IMR-90 (cell line): ENCODE measurements around the gene ANKRD2. TPM values are rescaled to one million over a fixed set of nuclear protein-coding genes. Genes with fewer than 3 reads are reported as not detected.

Experiments
- ATAC-seq: fragments of 200-7000 bp; cut with Tn5 transposase; 2 replicates; pipeline ENCODE4 v1.9.1; 2020; ENCODE audit warnings: low read depth, mild to moderate bottlenecking, moderate library complexity
- BruUV-seq: library from RNA; stranded (reverse); fragments of 400-500 nt; replicated peaks from 2 replicates; lab custom pipeline; 2021; lab: Mats Ljungman, UMichigan
- CTCF ChIA-PET: fragments of 300-600 bp; formaldehyde crosslinking; extraction: SDS; loops from one replicate; lab custom pipeline; 2021; ENCODE audit warnings: antibody characterized with exemption; lab: Yijun Ruan, JAX
- POLR2A ChIA-PET: fragments of 300-600 bp; sonication (Branson Sonifier 250); formaldehyde crosslinking; loops from one replicate; lab custom pipeline; 2022; ENCODE audit warnings: antibody characterized with exemption; ENCODE audit not compliant: unreplicated experiment; lab: Charles Lee
- DNase-seq: peaks from one replicate; pipeline ENCODE4 v3.0.0; 2013
- H2AFZ ChIP-seq: replicated peaks from 2 replicates; pipeline ENCODE3; 2013; ENCODE audit warnings: low read length, mild to moderate bottlenecking; ENCODE audit not compliant: poor library complexity
- H2AK5ac ChIP-seq: 2 replicates; pipeline ENCODE4 v1.6.1; 2013; ENCODE audit warnings: low read depth, low read length, inconsistent platforms
- H2AK9ac ChIP-seq: replicated peaks from 2 replicates; pipeline ENCODE3; 2013; ENCODE audit warnings: mild to moderate bottlenecking, low read depth, low read length, moderate library complexity; ENCODE audit not compliant: poor library complexity
- H2BK120ac ChIP-seq: 2 replicates; pipeline ENCODE4 v1.6.1; 2013; ENCODE audit warnings: low read depth, low read length, inconsistent platforms
- H2BK15ac ChIP-seq: 3 replicates; pipeline ENCODE4 v1.6.1; 2013; ENCODE audit warnings: low read depth, low read length, inconsistent platforms
- H2BK20ac ChIP-seq: 2 replicates; pipeline ENCODE4 v1.6.1; 2013; ENCODE audit warnings: low read depth, mild to moderate bottlenecking, inconsistent platforms, low read length, moderate library complexity
- H2BK5ac ChIP-seq: 2 replicates; pipeline ENCODE4 v1.6.1; 2013; ENCODE audit warnings: mild to moderate bottlenecking, low read depth, low read length, inconsistent platforms; ENCODE audit not compliant: poor library complexity, severe bottlenecking
- H3K14ac ChIP-seq: replicated peaks from 2 replicates; pipeline ENCODE4 v1.6.1; 2013; ENCODE audit warnings: low read depth, low read length, inconsistent platforms
- H3K18ac ChIP-seq: 2 replicates; pipeline ENCODE4 v1.6.1; 2013; ENCODE audit warnings: low read depth, low read length, control low read depth
- H3K23ac ChIP-seq: 2 replicates; pipeline ENCODE4 v1.6.1; 2013; ENCODE audit warnings: low read depth, low read length, inconsistent platforms
- H3K27ac ChIP-seq: 2 replicates; pipeline ENCODE4 v1.5.1; 2013; ENCODE audit warnings: mild to moderate bottlenecking, control low read depth, low read length; ENCODE audit not compliant: insufficient read depth
- H3K27me3 ChIP-seq: 2 replicates; pipeline ENCODE4 v1.6.1; 2013; ENCODE audit warnings: low read length; ENCODE audit not compliant: control insufficient read depth, insufficient read depth
- H3K36me3 ChIP-seq: 2 replicates; pipeline ENCODE4 v1.6.1; 2013; ENCODE audit warnings: low read length, mixed read lengths; ENCODE audit not compliant: control insufficient read depth, insufficient read depth
- H3K4ac ChIP-seq: 2 replicates; pipeline ENCODE4 v1.6.1; 2013; ENCODE audit warnings: low read depth, low read length, inconsistent platforms
- H3K4me1 ChIP-seq: 2 replicates; pipeline ENCODE4 v1.6.1; 2013; ENCODE audit warnings: low read length, mixed read lengths; ENCODE audit not compliant: control insufficient read depth, insufficient read depth
- H3K4me2 ChIP-seq: 2 replicates; pipeline ENCODE4 v1.6.1; 2013; ENCODE audit warnings: low read depth, mild to moderate bottlenecking, control low read depth, low read length, moderate library complexity
- H3K4me3 ChIP-seq: 2 replicates; pipeline ENCODE4 v1.5.1; 2013; ENCODE audit warnings: low read depth, mild to moderate bottlenecking, control low read depth, low read length, moderate library complexity; ENCODE audit not compliant: insufficient read depth
- H3K56ac ChIP-seq: 2 replicates; pipeline ENCODE4 v1.6.1; 2013; ENCODE audit warnings: low read length, inconsistent platforms; ENCODE audit not compliant: insufficient read depth; ENCODE audit errors: extremely low read depth
- H3K79me1 ChIP-seq, 2 experiments: 2 replicates each; pipeline ENCODE4 v1.6.1; 2013; ENCODE audit warnings: low read length in 2 of 2, inconsistent platforms in 1 of 2, low read depth in 1 of 2
- H3K9ac ChIP-seq: 2 replicates; pipeline ENCODE4 v1.6.1; 2013; ENCODE audit warnings: low read depth, low read length, control low read depth
- H3K9me1 ChIP-seq: 2 replicates; pipeline ENCODE4 v1.6.1; 2013; ENCODE audit warnings: low read length, inconsistent platforms; ENCODE audit not compliant: insufficient read depth
- H3K9me3 ChIP-seq: 2 replicates; pipeline ENCODE4 v1.6.1; 2013; ENCODE audit warnings: low read length; ENCODE audit not compliant: control insufficient read depth, insufficient read depth
- H4K20me1 ChIP-seq: 2 replicates; pipeline ENCODE4 v1.6.1; 2013; ENCODE audit warnings: low read length, inconsistent platforms; ENCODE audit not compliant: insufficient read depth
- H4K5ac ChIP-seq: 2 replicates; pipeline ENCODE4 v1.6.1; 2013; ENCODE audit warnings: mild to moderate bottlenecking, low read depth, low read length, control low read depth
- H4K8ac ChIP-seq, 2 experiments: 2 replicates each; pipeline ENCODE4 v1.6.1; 2013; ENCODE audit warnings: low read depth in 2 of 2, low read length in 2 of 2, control low read depth in 1 of 2, inconsistent platforms in 1 of 2
- H4K91ac ChIP-seq: 2 replicates; pipeline ENCODE4 v1.6.1; 2013; ENCODE audit warnings: low read depth, low read length, inconsistent platforms; ENCODE audit not compliant: insufficient read depth
- CEBPB ChIP-seq: IDR thresholded peaks from 2 replicates; pipeline ENCODE4 v1.6.1; 2012; ENCODE audit warnings: low read depth, low read length, improper control_type of control experiment
- WGBS, 2 experiments: methylation state at CpG; one replicate each; pipeline versions ENCODE4 v1.1.5 to v1.1.7; 2013; ENCODE audit warnings: missing lambda C conversion rate in 2 of 2; ENCODE audit not compliant: insufficient read length in 1 of 2; ENCODE audit errors: extremely low coverage in 2 of 2; 5-methylcytosine and 5-hydroxymethylcytosine counted together
- dilution Hi-C: fragments of 300-500 bp; cut with HindIII; formaldehyde crosslinking; loops from one replicate; pipeline ENCODE4 v1.14.3; 2018; ENCODE audit warnings: low sequenced_read_pairs; ENCODE audit not compliant: unreplicated experiment
- in situ Hi-C: fragments of 300-500 bp; cut with MboI; formaldehyde crosslinking; loops from 3 replicates; pipeline ENCODE4 v1.14.3; 2019; ENCODE audit warnings: low sequenced_read_pairs, inconsistent platforms, mixed read lengths
- intact Hi-C: fragments of 100-400 bp; cut with micrococcal nuclease; formaldehyde crosslinking; loops from 2 replicates; pipeline ENCODE4 v1.10.0; 2022
- polyA plus RNA-seq, 3 experiments: library from polyadenylated mRNA; depleted of rRNA; stranded (reverse); fragments of >200 nt; gene quantifications; 2 replicates each; pipeline ENCODE4 v1.2.3, GENCODE V29; 2012; ENCODE audit warnings: low replicate concordance in 1 of 3
- total RNA-seq: library from RNA; depleted of rRNA; stranded (reverse); fragments of >200 nt; gene quantifications from 2 replicates; pipeline ENCODE4 v1.2.3, GENCODE V29; 2012
- TF ChIP-seq, protein P1 (sequence below): fragments of 150-350 bp; IDR thresholded peaks from 2 replicates; pipeline ENCODE4 v1.6.1; 2017; ENCODE audit warnings: mild to moderate bottlenecking, antibody characterized with exemption, low read length, low read depth

ANKRD2 gene
- total and polyA plus RNA-seq, 2 of the 4 experiments (the other 2 are of a cell fraction): 0.36 to 0.65 TPM

DNA sequence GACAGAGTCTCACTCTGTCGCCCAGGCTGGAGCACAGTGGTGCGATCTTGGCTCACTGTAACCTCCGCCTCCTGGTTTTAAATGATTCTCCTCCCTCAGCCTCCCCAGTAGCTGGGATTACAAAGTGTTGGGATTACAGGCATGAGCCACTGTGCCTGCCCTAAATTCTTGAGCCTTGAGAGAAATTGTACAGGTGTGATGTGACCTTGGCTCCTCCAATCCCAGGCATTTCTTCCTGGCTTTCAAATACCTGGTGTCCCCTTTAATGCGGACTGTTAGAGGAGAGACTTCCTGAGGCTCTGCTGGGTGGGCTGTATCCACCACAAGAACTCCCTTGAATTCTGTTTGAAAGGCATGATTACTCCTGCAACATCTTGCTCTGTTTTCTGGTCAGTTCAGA is 45.7 kb downstream of the ANKRD2 start:
- Histone ChIP-seq H3K23ac (no peak overlapping the region), H3K56ac (no peak overlapping the region), H2AFZ (no peak overlapping the region), H2AK9ac (no peak overlapping the region), H2BK5ac (no peak overlapping the region), H3K4ac (no peak overlapping the region), H3K9ac (no peak overlapping the region), H4K5ac (no peak overlapping the region), H2BK20ac (no peak overlapping the region), H3K14ac (no peak overlapping the region), H3K36me3 (peaks cover 5% of the 10 kb centered on the region), H3K9me1 (no peaks in the 10 kb centered on the region; the same call in 1 of the 2 replicates), H3K9me3 (no peaks in the 10 kb centered on the region), H3K18ac (no peak overlapping the region), H3K4me2 (no peak overlapping the region), H4K20me1 (no peaks in the 10 kb centered on the region), H3K79me1 (no peaks in the 10 kb centered on the region), H3K27ac (no peak overlapping the region), H3K4me3 (no peak overlapping the region), H2BK15ac (no peak overlapping the region), H2BK120ac (no peak overlapping the region), H2AK5ac (no peak overlapping the region), H3K4me1 (no peaks in the 10 kb centered on the region), H3K27me3 (no peaks in the 10 kb centered on the region), H4K8ac (no peak overlapping the region), H4K91ac (no peak overlapping the region)
- ChIA-PET POLR2A (no interaction called here), CTCF (no interaction called here)
- BruUV-seq: no TSS peak
- dilution Hi-C loops: no loop called here
- in situ Hi-C loops: no loop called here
- TF ChIP-seq, protein P1, sequence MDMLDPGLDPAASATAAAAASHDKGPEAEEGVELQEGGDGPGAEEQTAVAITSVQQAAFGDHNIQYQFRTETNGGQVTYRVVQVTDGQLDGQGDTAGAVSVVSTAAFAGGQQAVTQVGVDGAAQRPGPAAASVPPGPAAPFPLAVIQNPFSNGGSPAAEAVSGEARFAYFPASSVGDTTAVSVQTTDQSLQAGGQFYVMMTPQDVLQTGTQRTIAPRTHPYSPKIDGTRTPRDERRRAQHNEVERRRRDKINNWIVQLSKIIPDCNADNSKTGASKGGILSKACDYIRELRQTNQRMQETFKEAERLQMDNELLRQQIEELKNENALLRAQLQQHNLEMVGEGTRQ: no peak
- no peak for TF ChIP-seq CEBPB
- ATAC-seq (no peak), DNase-seq (no peak)
- WGBS, 2 experiments: no CpG with 5 or more reads among the region's 4 CpGs
- intact Hi-C loops: no loop called here
